HepG2 (cell line): ENCODE data around the gene TBC1D16. TPM values are rescaled to one million over a fixed set of nuclear protein-coding genes. Genes with fewer than 3 reads are reported as not detected.

ENCODE experiments used
- CREB1 ChIP-seq, 2 experiments: fragments of 450-650 bp in 1 of 2; IDR thresholded peaks; 2 replicates each; pipeline ENCODE4 v1.6.1; 2016 to 2017; ENCODE audit warnings: control low read depth in 1 of 2, mild to moderate bottlenecking in 1 of 2, missing compliant biosample characterization in 1 of 2, missing genetic modification characterization in 1 of 2
- GLI4 ChIP-seq: sonication (generic); formaldehyde crosslinking; IDR thresholded peaks from 2 replicates; pipeline ENCODE4 v1.5.1; 2020; ENCODE audit warnings: missing genetic modification reagents, mild to moderate bottlenecking, moderate library complexity, borderline replicate concordance
- NFYB ChIP-seq: sonication (generic); formaldehyde crosslinking; IDR thresholded peaks from 2 replicates; pipeline ENCODE4 v1.4.0; 2020; ENCODE audit warnings: missing genetic modification reagents
- POLR2A ChIP-seq, 2 experiments: IDR thresholded peaks; 2 replicates each; pipeline ENCODE4 v1.6.1; 2011; ENCODE audit warnings: low read depth in 2 of 2, low read length in 2 of 2, mild to moderate bottlenecking in 1 of 2, moderate library complexity in 1 of 2; ENCODE audit not compliant: insufficient read depth in 1 of 2
- SALL1 ChIP-seq: sonication (generic); formaldehyde crosslinking; IDR thresholded peaks from 2 replicates; pipeline ENCODE4 v1.8.0; 2022; ENCODE audit warnings: mild to moderate bottlenecking, missing genetic modification reagents
- SKI ChIP-seq: fragments of 450-650 bp; IDR thresholded peaks from one replicate; pipeline ENCODE4 v1.6.1; 2018; ENCODE audit warnings: mild to moderate bottlenecking; ENCODE audit not compliant: partially characterized antibody
- SRSF1 ChIP-seq: fragments of 200-400 bp; formaldehyde crosslinking; optimal IDR thresholded peaks from 2 replicates; pipeline ENCODE3; 2017; ENCODE audit warnings: mild to moderate bottlenecking, low read depth, low read length, moderate library complexity
- TEAD3 ChIP-seq: optimal IDR thresholded peaks from 2 replicates; pipeline ENCODE3; 2016; ENCODE audit warnings: borderline replicate concordance
- YEATS4 ChIP-seq: sonication (generic); formaldehyde crosslinking; IDR thresholded peaks from 2 replicates; pipeline ENCODE4 v1.4.0; 2020; ENCODE audit warnings: missing genetic modification reagents, borderline replicate concordance
- ZNF143 ChIP-seq: sonication (generic); formaldehyde crosslinking; IDR thresholded peaks from 2 replicates; pipeline ENCODE4 v1.4.0; 2020; ENCODE audit warnings: missing genetic modification reagents
- ZNF354B ChIP-seq: sonication (generic); formaldehyde crosslinking; IDR thresholded peaks from 2 replicates; pipeline ENCODE4 v1.8.0; 2022; ENCODE audit warnings: mild to moderate bottlenecking, missing genetic modification reagents
- ZNF430 ChIP-seq: sonication (generic); formaldehyde crosslinking; IDR thresholded peaks from 2 replicates; pipeline ENCODE4 v1.9.0; 2021; ENCODE audit warnings: mild to moderate bottlenecking, missing genetic modification reagents
- ZNF44 ChIP-seq: sonication (generic); formaldehyde crosslinking; IDR thresholded peaks from 2 replicates; pipeline ENCODE4 v1.5.1; 2020; ENCODE audit warnings: mild to moderate bottlenecking, missing genetic modification reagents
- ZNF605 ChIP-seq: sonication (generic); formaldehyde crosslinking; IDR thresholded peaks from 2 replicates; pipeline ENCODE4 v1.8.0; 2022; ENCODE audit warnings: mild to moderate bottlenecking, missing genetic modification reagents
- ZNF678 ChIP-seq: sonication (generic); formaldehyde crosslinking; IDR thresholded peaks from 2 replicates; pipeline ENCODE4 v1.4.0; 2020; ENCODE audit warnings: mild to moderate bottlenecking, missing genetic modification reagents
- ZSCAN25 ChIP-seq: sonication (generic); formaldehyde crosslinking; IDR thresholded peaks from 2 replicates; pipeline ENCODE4 v1.8.0; 2022; ENCODE audit warnings: mild to moderate bottlenecking, missing genetic modification reagents
- polyA plus RNA-seq, 8 experiments: library from polyadenylated mRNA; depleted of rRNA in 3 of 8; stranded (reverse) in 7 of 8; unstranded in 1 of 8; fragments of >200 nt; fragmentation: Illumina TruSeq in 4 of 8; extraction: Trizol in 4 of 8; gene quantifications; 2 replicates each; pipeline versions ENCODE4 v1.2.1 to v1.2.3, GENCODE V29; 2011 to 2016; ENCODE audit warnings: low read depth in 4 of 8, missing spikeins in 1 of 8, mixed read lengths in 1 of 8; ENCODE audit not compliant: insufficient read depth in 1 of 8
- total RNA-seq, 5 experiments: library from RNA; depleted of rRNA; stranded (reverse); fragments of >200 nt; fragmentation: Illumina TruSeq; extraction: Trizol; gene quantifications; 2 replicates each; pipeline ENCODE4 v1.2.3, GENCODE V29; 2016; ENCODE audit warnings: low read depth in 1 of 5
- TF ChIP-seq, protein P1 (sequence below): sonication (generic); formaldehyde crosslinking; IDR thresholded peaks from 2 replicates; pipeline ENCODE4 v1.4.0; 2020; ENCODE audit warnings: missing genetic modification reagents, low read depth, mild to moderate bottlenecking, borderline replicate concordance
- TF ChIP-seq, protein P2 (sequence below): sonication (generic); formaldehyde crosslinking; conservative IDR thresholded peaks from 2 replicates; pipeline ENCODE4 v1.8.0; 2022; ENCODE audit warnings: missing genetic modification reagents
- TF ChIP-seq, protein P3 (sequence below): sonication (generic); formaldehyde crosslinking; IDR thresholded peaks from 2 replicates; pipeline ENCODE4 v1.4.0; 2020; ENCODE audit warnings: missing genetic modification reagents
- TF ChIP-seq, protein P4 (sequence below): sonication (generic); formaldehyde crosslinking; conservative IDR thresholded peaks from 2 replicates; pipeline ENCODE4 v1.4.0; 2020; ENCODE audit warnings: missing genetic modification reagents
- TF ChIP-seq, protein P5 (sequence below): sonication (generic); formaldehyde crosslinking; IDR thresholded peaks from 2 replicates; pipeline ENCODE4 v1.4.0; 2020; ENCODE audit warnings: low read depth, mild to moderate bottlenecking, missing genetic modification reagents
- TF ChIP-seq, protein P6 (sequence below): sonication (generic); formaldehyde crosslinking; IDR thresholded peaks from 2 replicates; pipeline ENCODE4 v1.8.0; 2022; ENCODE audit warnings: missing genetic modification reagents, mild to moderate bottlenecking, moderate library complexity, borderline replicate concordance

Gene TBC1D16
- total and polyA plus RNA-seq, 2 of the 13 experiments (the other 11 are each of a cell fraction or from before 2014, with no cell fraction given) = 14.9 to 24.9 TPM

DNA sequence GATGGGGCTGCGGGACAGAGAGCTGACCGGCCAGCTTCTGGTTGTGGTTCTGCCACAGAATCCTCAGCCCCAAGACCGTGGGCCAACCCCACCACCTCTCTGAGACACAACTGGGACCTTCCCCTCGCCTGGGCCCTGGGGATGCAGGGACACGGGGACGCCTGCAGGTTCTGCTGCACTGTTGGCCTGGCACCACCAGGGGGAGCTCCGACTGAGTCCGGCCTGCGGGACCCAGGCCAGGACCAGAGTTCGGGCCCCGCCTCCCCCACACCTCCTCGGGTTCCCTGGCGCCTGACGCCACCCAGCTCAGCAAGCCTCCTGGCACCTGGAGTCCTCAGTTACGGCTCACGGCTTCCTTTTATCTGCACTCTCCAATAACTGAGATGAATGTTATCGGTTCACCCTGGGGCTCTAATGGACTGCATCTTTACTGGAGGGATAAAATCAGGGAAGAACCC is 27.3 kb downstream of the TBC1D16 start (continued):
- TF ChIP-seq, protein P1, sequence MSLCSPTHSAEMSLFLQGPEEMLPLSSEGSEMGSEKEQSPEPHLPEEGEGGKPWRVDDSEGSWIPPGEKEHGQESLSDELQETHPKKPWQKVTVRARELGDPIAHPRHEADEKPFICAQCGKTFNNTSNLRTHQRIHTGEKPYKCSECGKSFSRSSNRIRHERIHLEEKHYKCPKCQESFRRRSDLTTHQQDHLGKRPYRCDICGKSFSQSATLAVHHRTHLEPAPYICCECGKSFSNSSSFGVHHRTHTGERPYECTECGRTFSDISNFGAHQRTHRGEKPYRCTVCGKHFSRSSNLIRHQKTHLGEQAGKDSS = peak; percentile 75; the same call in 1 of the 2 replicates
- TF ChIP-seq, protein P2, sequence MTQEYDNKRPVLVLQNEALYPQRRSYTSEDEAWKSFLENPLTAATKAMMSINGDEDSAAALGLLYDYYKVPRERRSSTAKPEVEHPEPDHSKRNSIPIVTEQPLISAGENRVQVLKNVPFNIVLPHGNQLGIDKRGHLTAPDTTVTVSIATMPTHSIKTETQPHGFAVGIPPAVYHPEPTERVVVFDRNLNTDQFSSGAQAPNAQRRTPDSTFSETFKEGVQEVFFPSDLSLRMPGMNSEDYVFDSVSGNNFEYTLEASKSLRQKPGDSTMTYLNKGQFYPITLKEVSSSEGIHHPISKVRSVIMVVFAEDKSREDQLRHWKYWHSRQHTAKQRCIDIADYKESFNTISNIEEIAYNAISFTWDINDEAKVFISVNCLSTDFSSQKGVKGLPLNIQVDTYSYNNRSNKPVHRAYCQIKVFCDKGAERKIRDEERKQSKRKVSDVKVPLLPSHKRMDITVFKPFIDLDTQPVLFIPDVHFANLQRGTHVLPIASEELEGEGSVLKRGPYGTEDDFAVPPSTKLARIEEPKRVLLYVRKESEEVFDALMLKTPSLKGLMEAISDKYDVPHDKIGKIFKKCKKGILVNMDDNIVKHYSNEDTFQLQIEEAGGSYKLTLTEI (CRISPR knock-in tag) = no peak
- TF ChIP-seq YEATS4 (CRISPR knock-in tag) = no peak; the same call in 1 of the 2 replicates
- TF ChIP-seq SALL1 (CRISPR knock-in tag) = peak; percentile 79
- no peak for TF ChIP-seq ZNF678 (CRISPR knock-in tag)
- peak; percentile 81 for TF ChIP-seq TEAD3
- TF ChIP-seq NFYB (CRISPR knock-in tag) = no peak
- TF ChIP-seq SRSF1 = no peak
- no peak for TF ChIP-seq ZNF354B (CRISPR knock-in tag)
- TF ChIP-seq ZNF44 (CRISPR knock-in tag) = 0 out of 2 replicates have a peak, but pooled peaks have one; percentile 51
- peak; percentile 58 for TF ChIP-seq SKI
- TF ChIP-seq ZNF605 (CRISPR knock-in tag) = peak; percentile 59; the same call in 1 of the 2 replicates
- TF ChIP-seq, protein P3, sequence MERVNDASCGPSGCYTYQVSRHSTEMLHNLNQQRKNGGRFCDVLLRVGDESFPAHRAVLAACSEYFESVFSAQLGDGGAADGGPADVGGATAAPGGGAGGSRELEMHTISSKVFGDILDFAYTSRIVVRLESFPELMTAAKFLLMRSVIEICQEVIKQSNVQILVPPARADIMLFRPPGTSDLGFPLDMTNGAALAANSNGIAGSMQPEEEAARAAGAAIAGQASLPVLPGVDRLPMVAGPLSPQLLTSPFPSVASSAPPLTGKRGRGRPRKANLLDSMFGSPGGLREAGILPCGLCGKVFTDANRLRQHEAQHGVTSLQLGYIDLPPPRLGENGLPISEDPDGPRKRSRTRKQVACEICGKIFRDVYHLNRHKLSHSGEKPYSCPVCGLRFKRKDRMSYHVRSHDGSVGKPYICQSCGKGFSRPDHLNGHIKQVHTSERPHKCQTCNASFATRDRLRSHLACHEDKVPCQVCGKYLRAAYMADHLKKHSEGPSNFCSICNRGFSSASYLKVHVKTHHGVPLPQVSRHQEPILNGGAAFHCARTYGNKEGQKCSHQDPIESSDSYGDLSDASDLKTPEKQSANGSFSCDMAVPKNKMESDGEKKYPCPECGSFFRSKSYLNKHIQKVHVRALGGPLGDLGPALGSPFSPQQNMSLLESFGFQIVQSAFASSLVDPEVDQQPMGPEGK (CRISPR knock-in tag) = peak; percentile 76
- TF ChIP-seq, protein P4, sequence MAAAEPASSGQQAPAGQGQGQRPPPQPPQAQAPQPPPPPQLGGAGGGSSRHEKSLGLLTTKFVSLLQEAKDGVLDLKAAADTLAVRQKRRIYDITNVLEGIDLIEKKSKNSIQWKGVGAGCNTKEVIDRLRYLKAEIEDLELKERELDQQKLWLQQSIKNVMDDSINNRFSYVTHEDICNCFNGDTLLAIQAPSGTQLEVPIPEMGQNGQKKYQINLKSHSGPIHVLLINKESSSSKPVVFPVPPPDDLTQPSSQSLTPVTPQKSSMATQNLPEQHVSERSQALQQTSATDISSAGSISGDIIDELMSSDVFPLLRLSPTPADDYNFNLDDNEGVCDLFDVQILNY (CRISPR knock-in tag) = no peak
- no peak for TF ChIP-seq ZNF143 (CRISPR knock-in tag)
- TF ChIP-seq CREB1 (IDR thresholded peaks at IDR 0.05) = no peak
- TF ChIP-seq CREB1 (CRISPR knock-in tag; IDR thresholded peaks at IDR 0.05) = no peak
- TF ChIP-seq, protein P5, sequence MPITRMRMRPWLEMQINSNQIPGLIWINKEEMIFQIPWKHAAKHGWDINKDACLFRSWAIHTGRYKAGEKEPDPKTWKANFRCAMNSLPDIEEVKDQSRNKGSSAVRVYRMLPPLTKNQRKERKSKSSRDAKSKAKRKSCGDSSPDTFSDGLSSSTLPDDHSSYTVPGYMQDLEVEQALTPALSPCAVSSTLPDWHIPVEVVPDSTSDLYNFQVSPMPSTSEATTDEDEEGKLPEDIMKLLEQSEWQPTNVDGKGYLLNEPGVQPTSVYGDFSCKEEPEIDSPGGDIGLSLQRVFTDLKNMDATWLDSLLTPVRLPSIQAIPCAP (CRISPR knock-in tag) = no peak
- TF ChIP-seq, protein P6, sequence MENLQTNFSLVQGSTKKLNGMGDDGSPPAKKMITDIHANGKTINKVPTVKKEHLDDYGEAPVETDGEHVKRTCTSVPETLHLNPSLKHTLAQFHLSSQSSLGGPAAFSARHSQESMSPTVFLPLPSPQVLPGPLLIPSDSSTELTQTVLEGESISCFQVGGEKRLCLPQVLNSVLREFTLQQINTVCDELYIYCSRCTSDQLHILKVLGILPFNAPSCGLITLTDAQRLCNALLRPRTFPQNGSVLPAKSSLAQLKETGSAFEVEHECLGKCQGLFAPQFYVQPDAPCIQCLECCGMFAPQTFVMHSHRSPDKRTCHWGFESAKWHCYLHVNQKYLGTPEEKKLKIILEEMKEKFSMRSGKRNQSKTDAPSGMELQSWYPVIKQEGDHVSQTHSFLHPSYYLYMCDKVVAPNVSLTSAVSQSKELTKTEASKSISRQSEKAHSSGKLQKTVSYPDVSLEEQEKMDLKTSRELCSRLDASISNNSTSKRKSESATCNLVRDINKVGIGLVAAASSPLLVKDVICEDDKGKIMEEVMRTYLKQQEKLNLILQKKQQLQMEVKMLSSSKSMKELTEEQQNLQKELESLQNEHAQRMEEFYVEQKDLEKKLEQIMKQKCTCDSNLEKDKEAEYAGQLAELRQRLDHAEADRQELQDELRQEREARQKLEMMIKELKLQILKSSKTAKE (CRISPR knock-in tag) = no peak
- peak; percentile 62; the same call in 1 of the 2 replicates for TF ChIP-seq GLI4 (CRISPR knock-in tag)
- TF ChIP-seq ZSCAN25 (CRISPR knock-in tag) = peak; percentile 84
- 0 out of 2 replicates have a peak, but pooled peaks have one; percentile 46 for TF ChIP-seq ZNF430 (CRISPR knock-in tag)
- TF ChIP-seq POLR2A (IDR thresholded peaks at IDR 0.05; ENCODE audit: insufficient read depth in 1 of 2, low read depth in 2 of 2, low read length in 2 of 2) = no peak
